H9 (cell line): Measurements from ENCODE around the gene ARID3C. TPM values are rescaled to one million over a fixed set of nuclear protein-coding genes. Genes with fewer than 3 reads are reported as not detected.
"Not testable (repeated sequence)": the region's sequence is repeated elsewhere in the genome, so short reads cannot be mapped to it uniquely, and the experiment has no call there.

ENCODE experiments used
- DNase-seq: peaks from one replicate; pipeline ENCODE4 v3.0.0-alpha.2; 2017
- H2AFZ ChIP-seq: one replicate; pipeline ENCODE4 v1.6.1; 2013; ENCODE audit warnings: mild to moderate bottlenecking, low read length, control low read depth, moderate library complexity
- H2AK5ac ChIP-seq: 2 replicates; pipeline ENCODE4 v1.6.1; 2013; ENCODE audit warnings: low read length, control low read depth, mixed read lengths; ENCODE audit not compliant: insufficient read length
- H2BK120ac ChIP-seq: one replicate; pipeline ENCODE4 v1.6.1; 2013; ENCODE audit warnings: low read depth, mild to moderate bottlenecking, low read length, control low read depth, inconsistent platforms; ENCODE audit not compliant: poor library complexity, severe bottlenecking
- H2BK12ac ChIP-seq: 2 replicates; pipeline ENCODE4 v1.6.1; 2013; ENCODE audit warnings: low read length, control low read depth, mixed read lengths, low read depth; ENCODE audit not compliant: insufficient read length
- H2BK15ac ChIP-seq: 2 replicates; pipeline ENCODE4 v1.6.1; 2013; ENCODE audit warnings: low read depth, low read length, control low read depth
- H2BK20ac ChIP-seq: one replicate; pipeline ENCODE4 v1.6.1; 2013; ENCODE audit warnings: low read depth, mild to moderate bottlenecking, low read length, control low read depth, inconsistent platforms; ENCODE audit not compliant: poor library complexity, severe bottlenecking
- H2BK5ac ChIP-seq: 2 replicates; pipeline ENCODE4 v1.6.1; 2013; ENCODE audit warnings: low read length, control low read depth, mixed read lengths; ENCODE audit not compliant: insufficient read length
- H3K14ac ChIP-seq: 2 replicates; pipeline ENCODE4 v1.6.1; 2013; ENCODE audit warnings: low read length, control low read depth; ENCODE audit not compliant: insufficient read depth
- H3K18ac ChIP-seq: 2 replicates; pipeline ENCODE4 v1.6.1; 2013; ENCODE audit warnings: low read depth, mild to moderate bottlenecking, mixed read lengths, low read length, control low read depth; ENCODE audit not compliant: insufficient read length
- H3K23ac ChIP-seq: 2 replicates; pipeline ENCODE4 v1.6.1; 2013; ENCODE audit warnings: low read length, control low read depth, mixed read lengths, low read depth; ENCODE audit not compliant: insufficient read length
- H3K23me2 ChIP-seq: 2 replicates; pipeline ENCODE4 v1.6.1; 2013; ENCODE audit warnings: low read depth, mild to moderate bottlenecking, mixed read lengths, low read length, control low read depth; ENCODE audit not compliant: insufficient read length, poor library complexity, severe bottlenecking
- H3K27ac ChIP-seq: 2 replicates; pipeline ENCODE4 v1.5.1; 2013; ENCODE audit warnings: low read length, control low read depth, mixed read lengths, low read depth; ENCODE audit not compliant: insufficient read length
- H3K27me3 ChIP-seq: 2 replicates; pipeline ENCODE4 v1.6.1; 2013; ENCODE audit warnings: low read length, control low read depth, inconsistent platforms; ENCODE audit not compliant: insufficient read depth
- H3K4ac ChIP-seq: 2 replicates; pipeline ENCODE4 v1.6.1; 2013; ENCODE audit warnings: low read depth, mild to moderate bottlenecking, control low read depth, inconsistent platforms, low read length, moderate library complexity
- H3K4me1 ChIP-seq: 2 replicates; pipeline ENCODE4 v1.6.1; 2013; ENCODE audit warnings: low read length, control low read depth, inconsistent platforms; ENCODE audit not compliant: insufficient read depth
- H3K4me2 ChIP-seq: 2 replicates; pipeline ENCODE4 v1.6.1; 2013; ENCODE audit warnings: low read length, control low read depth, mixed read lengths; ENCODE audit not compliant: insufficient read length, insufficient read depth
- H3K56ac ChIP-seq: 2 replicates; pipeline ENCODE4 v1.6.1; 2013; ENCODE audit warnings: low read depth, mild to moderate bottlenecking, mixed read lengths, low read length, control low read depth; ENCODE audit not compliant: insufficient read length
- H3K79me1 ChIP-seq: 2 replicates; pipeline ENCODE4 v1.6.1; 2013; ENCODE audit warnings: low read depth, mild to moderate bottlenecking, moderate library complexity, low read length, control low read depth, inconsistent platforms; ENCODE audit not compliant: insufficient read depth, poor library complexity, severe bottlenecking
- H3K79me2 ChIP-seq: 2 replicates; pipeline ENCODE4 v1.6.1; 2013; ENCODE audit warnings: low read length, control low read depth, inconsistent platforms; ENCODE audit not compliant: insufficient read depth
- H3K9ac ChIP-seq: 2 replicates; pipeline ENCODE4 v1.6.1; 2013; ENCODE audit warnings: low read length, control low read depth, mixed read lengths; ENCODE audit not compliant: insufficient read length; ENCODE audit errors: extremely low read depth
- H3K9me3 ChIP-seq: one replicate; pipeline ENCODE4 v1.6.1; 2013; ENCODE audit warnings: low read depth, low read length, inconsistent platforms; ENCODE audit not compliant: control insufficient read depth
- H3T11ph ChIP-seq: one replicate; pipeline ENCODE4 v1.6.1; 2013; ENCODE audit warnings: mild to moderate bottlenecking, low read length, control low read depth, inconsistent platforms
- H4K20me1 ChIP-seq: one replicate; pipeline ENCODE4 v1.6.1; 2013; ENCODE audit not compliant: control insufficient read depth, insufficient read length, insufficient read depth
- H4K5ac ChIP-seq: 2 replicates; pipeline ENCODE4 v1.6.1; 2013; ENCODE audit warnings: low read depth, mild to moderate bottlenecking, mixed read lengths, low read length, control low read depth; ENCODE audit not compliant: insufficient read length
- H4K8ac ChIP-seq: replicated peaks from 2 replicates; pipeline ENCODE4 v1.6.1; 2013; ENCODE audit warnings: low read length, control low read depth, mixed read lengths, low read depth; ENCODE audit not compliant: insufficient read length
- H4K91ac ChIP-seq: 2 replicates; pipeline ENCODE4 v1.6.1; 2013; ENCODE audit warnings: low read depth, mild to moderate bottlenecking, moderate library complexity, mixed read lengths, low read length, control low read depth; ENCODE audit not compliant: insufficient read length
- H3K27ac Mint-ChIP-seq, 3 experiments: 2 replicates in 2 of 3; 3 replicates in 1 of 3; pipeline ENCODE4 v1.8.0; 2020 to 2021; ENCODE audit warnings: mixed read lengths in 3 of 3, mild to moderate bottlenecking in 1 of 3, moderate library complexity in 1 of 3
- H3K27me3 Mint-ChIP-seq: 2 replicates; pipeline ENCODE4 v1.8.0; 2021; ENCODE audit warnings: low read depth, mild to moderate bottlenecking, moderate library complexity, mixed read lengths
- H3K36me3 Mint-ChIP-seq, 3 experiments: 2 replicates in 2 of 3; 3 replicates in 1 of 3; pipeline ENCODE4 v1.8.0; 2020 to 2021; ENCODE audit warnings: low read depth in 3 of 3, mixed read lengths in 3 of 3; ENCODE audit not compliant: insufficient read depth in 1 of 3
- H3K4me1 Mint-ChIP-seq, 2 experiments: 2 replicates each; pipeline ENCODE4 v1.8.0; 2020; ENCODE audit warnings: mixed read lengths in 2 of 2
- H3K4me3 Mint-ChIP-seq, 2 experiments: 2 replicates in 1 of 2; 3 replicates in 1 of 2; pipeline ENCODE4 v1.8.0; 2020 to 2021; ENCODE audit warnings: mild to moderate bottlenecking in 2 of 2, mixed read lengths in 2 of 2, moderate library complexity in 1 of 2
- H3K9me3 Mint-ChIP-seq, 2 experiments: 2 replicates in 1 of 2; 3 replicates in 1 of 2; pipeline ENCODE4 v1.8.0; 2020; ENCODE audit warnings: mild to moderate bottlenecking in 2 of 2, mixed read lengths in 2 of 2, moderate library complexity in 1 of 2
- CTCF ChIP-seq: fragments of 200-600 bp; sonication (generic); conservative IDR thresholded peaks from 3 replicates; pipeline ENCODE4 v1.8.0; 2021; ENCODE audit warnings: antibody characterized with exemption, mild to moderate bottlenecking
- WGBS: extraction: QIAGEN DNeasy Blood & Tissue Kit; methylation state at CpG from one replicate; pipeline ENCODE4 v1.1.7; 2013; ENCODE audit warnings: missing lambda C conversion rate, low lambda C conversion rate, mixed read lengths; ENCODE audit not compliant: insufficient read length; ENCODE audit errors: extremely low coverage; 5-methylcytosine and 5-hydroxymethylcytosine counted together
- total RNA-seq: library from RNA; stranded (reverse); gene quantifications from 2 replicates; pipeline ENCODE4 v1.2.1, GENCODE V29; 2021

ARID3C gene
- total RNA-seq, 1 experiment from 2014 or later, result not detected

GRCh38 chr9:34642679-34643078 is 13.8 kb upstream of the ARID3C start:
- no peaks in the 10 kb centered on the region for H3K9me3 Mint-ChIP-seq
- H3K36me3 Mint-ChIP-seq, result peaks cover 1 to 5% (median 3%) of the 10 kb centered on the region in 3 experiments; a peak in 4 of 7 replicates
- Histone ChIP-seq H3K79me1 (no peaks in the 10 kb centered on the region), H3K79me2 (peaks cover 2% of the 10 kb centered on the region; the same call in 1 of the 2 replicates), H3K9me3 (no peaks in the 10 kb centered on the region), H3K23me2 (peaks cover 13% of the 10 kb centered on the region), H3K27me3 (no peaks in the 10 kb centered on the region), H3K23ac (no peak overlapping the region), H3K18ac (no peak overlapping the region), H3K9ac (no peak overlapping the region), H4K8ac (no peak overlapping the region), H3K27ac (no peak overlapping the region), H2BK12ac (no peak overlapping the region), H3K56ac (no peak overlapping the region), H2AFZ (no peak overlapping the region), H3K4me2 (no peak overlapping the region), H2BK20ac (no peak overlapping the region), H3K14ac (no peak overlapping the region), H4K91ac (no peak overlapping the region), H4K20me1 (no peaks in the 10 kb centered on the region), H2AK5ac (no peak overlapping the region), H2BK120ac (no peak overlapping the region), H4K5ac (no peak overlapping the region), H2BK5ac (no peak overlapping the region), H3K4me1 (peaks cover 13% of the 10 kb centered on the region; the same call in 1 of the 2 replicates), H3K4ac (no peak overlapping the region), H2BK15ac (no peak overlapping the region), H3T11ph (no peak overlapping the region)
- no peaks in the 10 kb centered on the region; the same call in 1 of the 2 replicates for H3K27me3 Mint-ChIP-seq
- WGBS, result no CpG with 5 or more reads among the region's 1 CpG
- peaks cover 31 to 40% of the 10 kb centered on the region in 2 experiments for H3K4me1 Mint-ChIP-seq
- no peak for DNase-seq
- TF ChIP-seq CTCF, result no peak
- no peak overlapping the region for H3K4me3 Mint-ChIP-seq
- no peak overlapping the region for H3K27ac Mint-ChIP-seq

GRCh38 chr9:34639322-34639721 is 10.5 kb upstream of the ARID3C start:
- H2BK5ac ChIP-seq, H2AFZ ChIP-seq, H3K9ac ChIP-seq, H3K4me3 Mint-ChIP-seq, H2BK20ac ChIP-seq, H3K56ac ChIP-seq, H3K14ac ChIP-seq, H3K27ac ChIP-seq, H3K27ac Mint-ChIP-seq, H3K18ac ChIP-seq, H3T11ph ChIP-seq, H4K20me1 ChIP-seq, H3K4ac ChIP-seq, H2AK5ac ChIP-seq, H3K9me3 Mint-ChIP-seq, H2BK120ac ChIP-seq, H2BK12ac ChIP-seq, H3K27me3 Mint-ChIP-seq, H3K23ac ChIP-seq, H4K8ac ChIP-seq, DNase-seq, H3K9me3 ChIP-seq, H3K79me2 ChIP-seq, H3K27me3 ChIP-seq, H2BK15ac ChIP-seq, H4K5ac ChIP-seq, H3K79me1 ChIP-seq, H3K4me1 ChIP-seq, H3K4me2 ChIP-seq, H4K91ac ChIP-seq: not testable (repeated sequence)
- Mint-ChIP-seq H3K36me3 (peaks cover 2 to 15% (median 10%) of the 10 kb centered on the region in 3 experiments; a peak in 6 of 7 replicates), H3K4me1 (peaks cover 18 to 25% of the 10 kb centered on the region in 2 experiments)
- peaks cover 11% of the 10 kb centered on the region for H3K23me2 ChIP-seq
- WGBS, result no CpG with 5 or more reads among the region's 8 CpGs
